HEK293T (cell line): Measurements from ENCODE around the gene POTEG.
"Not testable (repeated sequence)": the region's sequence is repeated elsewhere in the genome, so short reads cannot be mapped to it uniquely, and the experiment has no call there.

Source experiments
- BHLHE40 ChIP-seq: fragments of 450-650 bp; IDR thresholded peaks from 2 replicates; pipeline ENCODE4 v1.6.1; 2016; ENCODE audit warnings: mild to moderate bottlenecking, moderate library complexity, borderline replicate concordance
- CTBP1 ChIP-seq: fragments of 450-650 bp; IDR thresholded peaks from 2 replicates; pipeline ENCODE4 v1.6.1; 2016; ENCODE audit warnings: borderline replicate concordance
- ELF4 ChIP-seq: fragments of 450-650 bp; IDR thresholded peaks from 2 replicates; pipeline ENCODE4 v1.6.1; 2017; ENCODE audit warnings: antibody characterized with exemption
- FOXK2 ChIP-seq: fragments of 450-650 bp; IDR thresholded peaks from 2 replicates; pipeline ENCODE4 v1.6.1; 2016; ENCODE audit warnings: mild to moderate bottlenecking
- HDGF ChIP-seq: fragments of 450-650 bp; IDR thresholded peaks from 2 replicates; pipeline ENCODE4 v1.6.1; 2017; ENCODE audit warnings: antibody characterized with exemption, borderline replicate concordance
- PKNOX1 ChIP-seq: fragments of 450-650 bp; IDR thresholded peaks from 2 replicates; pipeline ENCODE4 v1.6.1; 2016
- SP1 ChIP-seq: fragments of 450-650 bp; IDR thresholded peaks from 2 replicates; pipeline ENCODE4 v1.6.1; 2017
- SUZ12 ChIP-seq: fragments of 450-650 bp; IDR thresholded peaks from 2 replicates; pipeline ENCODE4 v1.6.1; 2016; ENCODE audit warnings: mild to moderate bottlenecking

GRCh38 chr14:19384088-19384781 is 49.9 kb downstream of the POTEG start:
- not testable (repeated sequence) for TF ChIP-seq BHLHE40, PKNOX1, SP1, CTBP1, ELF4, FOXK2, HDGF, SUZ12
